A673 (cell line): ENCODE measurements around the gene RRP7A. TPM values are rescaled to one million over a fixed set of nuclear protein-coding genes. Genes with fewer than 3 reads are reported as not detected.
"Not testable (repeated sequence)": the region's sequence is repeated elsewhere in the genome, so short reads cannot be mapped to it uniquely, and the experiment has no call there.

Experiments used
- BruUV-seq: library from RNA; stranded (reverse); fragments of 400-500 nt; replicated peaks from 2 replicates; lab custom pipeline; 2021; lab: Mats Ljungman, UMichigan
- CTCF ChIA-PET: fragments of 300-600 bp; sonication (Branson Sonifier 250); formaldehyde crosslinking; loops from one replicate; lab custom pipeline; 2022; ENCODE audit warnings: antibody characterized with exemption; lab: Charles Lee
- POLR2A ChIA-PET: fragments of 300-600 bp; sonication (Branson Sonifier 250); formaldehyde crosslinking; loops from one replicate; lab custom pipeline; 2022; ENCODE audit warnings: antibody characterized with exemption; ENCODE audit not compliant: low non-redundant PET; lab: Charles Lee
- DNase-seq: peaks from one replicate; pipeline ENCODE4 v3.0.0-alpha.2; 2015; ENCODE audit warnings: low spot score
- H3K27ac ChIP-seq: fragments of 200-600 bp; sonication (generic); 2 replicates; pipeline ENCODE4 v1.5.1; 2016; ENCODE audit warnings: mixed run types, low read depth, mild to moderate bottlenecking, mixed read lengths, antibody characterized with exemption, low read length; ENCODE audit not compliant: poor library complexity, severe bottlenecking
- H3K27me3 ChIP-seq: fragments of 200-600 bp; sonication (generic); replicated peaks from 2 replicates; pipeline ENCODE4 v1.6.1; 2017; ENCODE audit warnings: mixed run types, low read depth, mild to moderate bottlenecking, mixed read lengths, antibody characterized with exemption, low read length; ENCODE audit not compliant: insufficient read depth, poor library complexity
- H3K36me3 ChIP-seq: fragments of 200-600 bp; sonication (generic); 2 replicates; pipeline ENCODE4 v1.6.1; 2016; ENCODE audit warnings: mixed run types, mild to moderate bottlenecking, mixed read lengths, antibody characterized with exemption, low read length; ENCODE audit not compliant: insufficient read depth, poor library complexity, severe bottlenecking
- H3K4me1 ChIP-seq: fragments of 200-600 bp; sonication (generic); 2 replicates; pipeline ENCODE4 v1.6.1; 2017; ENCODE audit warnings: mixed run types, mild to moderate bottlenecking, mixed read lengths, antibody characterized with exemption, low read length; ENCODE audit not compliant: insufficient read depth, poor library complexity, severe bottlenecking
- H3K4me3 ChIP-seq: fragments of 200-600 bp; sonication (generic); 2 replicates; pipeline ENCODE4 v1.5.1; 2016; ENCODE audit warnings: low read depth, mixed run types, mild to moderate bottlenecking, mixed read lengths, low read length; ENCODE audit not compliant: poor library complexity, severe bottlenecking
- H3K9me3 ChIP-seq: fragments of 200-600 bp; sonication (generic); 2 replicates; pipeline ENCODE4 v1.6.1; 2016; ENCODE audit warnings: mixed run types, low read depth, mild to moderate bottlenecking, mixed read lengths, antibody characterized with exemption, low read length; ENCODE audit not compliant: poor library complexity, severe bottlenecking
- EZH2 ChIP-seq: fragments of 200-600 bp; sonication (generic); IDR thresholded peaks from 2 replicates; pipeline ENCODE4 v1.6.1; 2017; ENCODE audit warnings: borderline replicate concordance, low read depth, mild to moderate bottlenecking, mixed read lengths, antibody characterized with exemption, low read length; ENCODE audit not compliant: poor library complexity, severe bottlenecking
- intact Hi-C: fragments of 100-400 bp; cut with micrococcal nuclease; formaldehyde crosslinking; loops from one replicate; pipeline ENCODE4 v1.10.0; 2022; ENCODE audit not compliant: unreplicated experiment
- total RNA-seq: library from RNA; stranded (reverse); gene quantifications from 2 replicates; pipeline ENCODE4 v1.2.3, GENCODE V29; 2021
- TF ChIP-seq, protein P1 (sequence below): fragments of 300-800, 200-600 bp; sonication (generic); conservative IDR thresholded peaks from 2 replicates; pipeline ENCODE4 v1.5.1; 2017; ENCODE audit warnings: low read depth, mild to moderate bottlenecking, antibody characterized with exemption, low read length, moderate library complexity, mixed read lengths

The RRP7A gene
- total RNA-seq, 1 experiment from 2014 or later: 68.5 TPM

- intact Hi-C loops: no loop called here
- peaks cover 5% of the 10 kb centered on the region for H3K4me1 ChIP-seq
- TF ChIP-seq, protein P1, sequence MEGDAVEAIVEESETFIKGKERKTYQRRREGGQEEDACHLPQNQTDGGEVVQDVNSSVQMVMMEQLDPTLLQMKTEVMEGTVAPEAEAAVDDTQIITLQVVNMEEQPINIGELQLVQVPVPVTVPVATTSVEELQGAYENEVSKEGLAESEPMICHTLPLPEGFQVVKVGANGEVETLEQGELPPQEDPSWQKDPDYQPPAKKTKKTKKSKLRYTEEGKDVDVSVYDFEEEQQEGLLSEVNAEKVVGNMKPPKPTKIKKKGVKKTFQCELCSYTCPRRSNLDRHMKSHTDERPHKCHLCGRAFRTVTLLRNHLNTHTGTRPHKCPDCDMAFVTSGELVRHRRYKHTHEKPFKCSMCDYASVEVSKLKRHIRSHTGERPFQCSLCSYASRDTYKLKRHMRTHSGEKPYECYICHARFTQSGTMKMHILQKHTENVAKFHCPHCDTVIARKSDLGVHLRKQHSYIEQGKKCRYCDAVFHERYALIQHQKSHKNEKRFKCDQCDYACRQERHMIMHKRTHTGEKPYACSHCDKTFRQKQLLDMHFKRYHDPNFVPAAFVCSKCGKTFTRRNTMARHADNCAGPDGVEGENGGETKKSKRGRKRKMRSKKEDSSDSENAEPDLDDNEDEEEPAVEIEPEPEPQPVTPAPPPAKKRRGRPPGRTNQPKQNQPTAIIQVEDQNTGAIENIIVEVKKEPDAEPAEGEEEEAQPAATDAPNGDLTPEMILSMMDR: no peak
- TF ChIP-seq EZH2: no peak
- no peaks in the 10 kb centered on the region for H3K36me3 ChIP-seq
- DNase-seq: peak; percentile 89
- BruUV-seq: no TSS peak
- H3K27ac ChIP-seq: no peak within 1 kb of the TSS
- POLR2A ChIA-PET: interaction anchor here (0.7 kb wide), 1 partner anchor 9 kb away, joined by 6 read pairs; no protein-coding TSS in a partner anchor
- CTCF ChIA-PET: no interaction called here
- peak within 1 kb of the TSS; percentile 48 for H3K4me3 ChIP-seq
- H3K27me3 ChIP-seq: no peaks in the 10 kb centered on the region
- H3K9me3 ChIP-seq: no peaks in the 10 kb centered on the region
Measured at GRCh38 chr22:42553475-42554361, 34.1 kb upstream of the RRP7A start, which contains the start of gene SERHL2. SERHL2 (plus strand) TSS chr22:42553956; CDS start chr22:42554021, 65 bp downstream.

DNA sequence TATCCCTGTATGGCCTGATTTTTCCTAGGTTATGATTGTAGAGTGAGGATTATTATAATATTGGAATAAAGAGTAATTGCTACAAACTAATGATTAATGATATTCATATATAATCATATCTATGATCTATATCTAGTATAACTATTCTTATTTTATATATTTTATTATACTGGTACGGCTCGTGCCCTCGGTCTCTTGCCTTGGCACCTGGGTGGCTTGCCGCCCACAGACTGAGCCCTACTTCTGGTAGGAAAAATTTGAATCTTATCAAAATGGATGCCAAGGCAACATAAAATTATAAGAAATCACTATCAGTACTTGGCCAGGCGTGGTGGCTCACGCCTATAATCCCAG, 32.7 kb upstream of the RRP7A start:
- H3K4me3 ChIP-seq, POLR2A ChIA-PET, H3K9me3 ChIP-seq, H3K4me1 ChIP-seq, CTCF ChIA-PET, BruUV-seq, intact Hi-C loops, DNase-seq, H3K36me3 ChIP-seq, H3K27ac ChIP-seq, H3K27me3 ChIP-seq: not testable (repeated sequence)

DNA sequence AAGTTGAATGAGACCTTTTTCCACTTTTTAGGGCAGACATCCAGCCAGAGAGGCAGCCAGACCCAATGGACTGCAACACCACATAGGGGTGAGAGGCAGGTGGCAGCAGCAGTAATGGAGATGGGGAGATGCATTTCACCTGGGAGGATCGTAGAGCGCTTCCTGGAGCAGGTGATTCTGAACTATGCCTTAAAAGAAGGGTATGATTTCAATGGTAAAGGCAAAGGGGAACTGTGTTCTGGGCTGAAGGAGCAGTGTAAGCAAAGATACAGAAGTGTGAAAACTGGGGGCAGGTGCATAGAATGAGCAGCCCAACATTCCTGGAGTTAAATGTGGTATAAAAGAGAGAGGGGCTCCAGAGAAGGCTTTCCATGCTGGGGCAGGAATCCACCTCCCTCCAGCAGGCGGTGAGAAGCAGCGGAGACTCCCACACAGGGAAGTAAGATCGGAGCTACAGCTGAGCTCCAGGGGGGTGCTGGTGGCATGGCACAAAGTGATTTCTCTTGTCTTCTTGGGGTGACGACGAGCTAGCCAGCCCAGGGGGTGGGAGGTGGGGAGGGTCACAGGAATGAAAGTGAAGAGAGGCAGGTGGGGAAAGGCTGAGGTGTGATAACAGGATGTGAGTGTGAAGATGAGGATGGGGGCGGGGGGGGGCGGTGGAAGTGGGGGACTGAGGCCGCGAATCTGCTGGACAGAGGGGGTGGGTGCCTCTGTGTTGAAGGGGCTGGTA, 29.9 kb upstream of the RRP7A start:
- POLR2A ChIA-PET: no interaction called here
- H3K9me3 ChIP-seq: no peaks in the 10 kb centered on the region
- no peak for DNase-seq
- H3K4me1 ChIP-seq: peaks cover 5% of the 10 kb centered on the region
- CTCF ChIA-PET: no interaction called here
- H3K27me3 ChIP-seq: no peaks in the 10 kb centered on the region
- intact Hi-C loops: no loop called here
- H3K27ac ChIP-seq: no peak overlapping the region
- no peaks in the 10 kb centered on the region for H3K36me3 ChIP-seq
- BruUV-seq: no TSS peak
- H3K4me3 ChIP-seq: no peak overlapping the region
- TF ChIP-seq EZH2: no peak
- TF ChIP-seq, protein P1: no peak
